HEK293 (cell line): ENCODE results near the gene ACSS1.

Source experiments
- EGR2 ChIP-seq: fragments of 450-650 bp; formaldehyde crosslinking; IDR thresholded peaks from 2 replicates; pipeline ENCODE4 v1.5.1; 2016; ENCODE audit warnings: low read depth, missing biosample characterization, missing genetic modification characterization
- GLIS1 ChIP-seq: fragments of 450-650 bp; formaldehyde crosslinking; IDR thresholded peaks from 2 replicates; pipeline ENCODE4 v1.5.1; 2016; ENCODE audit warnings: missing biosample characterization, missing genetic modification characterization
- GLIS2 ChIP-seq: fragments of 450-650 bp; formaldehyde crosslinking; IDR thresholded peaks from 2 replicates; pipeline ENCODE4 v1.5.1; 2016; ENCODE audit warnings: missing biosample characterization, missing genetic modification characterization
- KLF1 ChIP-seq: fragments of 450-650 bp; formaldehyde crosslinking; IDR thresholded peaks from 2 replicates; pipeline ENCODE4 v1.5.1; 2016; ENCODE audit warnings: missing biosample characterization, missing genetic modification characterization
- REST ChIP-seq: fragments of 450-650 bp; formaldehyde crosslinking; IDR thresholded peaks from 2 replicates; pipeline ENCODE4 v1.5.1; 2016; ENCODE audit warnings: missing biosample characterization, missing genetic modification characterization
- ZBTB1 ChIP-seq: fragments of 450-650 bp; formaldehyde crosslinking; IDR thresholded peaks from 2 replicates; pipeline ENCODE4 v1.5.1; 2016; ENCODE audit warnings: missing biosample characterization, missing genetic modification characterization
- ZBTB17 ChIP-seq: fragments of 450-650 bp; formaldehyde crosslinking; IDR thresholded peaks from 2 replicates; pipeline ENCODE4 v1.5.1; 2016; ENCODE audit warnings: missing biosample characterization, missing genetic modification characterization
- ZBTB48 ChIP-seq: fragments of 450-650 bp; formaldehyde crosslinking; IDR thresholded peaks from 2 replicates; pipeline ENCODE4 v1.5.1; 2016; ENCODE audit warnings: missing biosample characterization, missing genetic modification characterization
- ZBTB6 ChIP-seq: fragments of 450-650 bp; formaldehyde crosslinking; IDR thresholded peaks from 2 replicates; pipeline ENCODE4 v1.5.1; 2017; ENCODE audit warnings: missing biosample characterization, missing genetic modification characterization
- ZBTB8A ChIP-seq: fragments of 450-650 bp; formaldehyde crosslinking; IDR thresholded peaks from 2 replicates; pipeline ENCODE4 v1.5.1; 2016; ENCODE audit warnings: missing biosample characterization, missing genetic modification characterization
- ZFP37 ChIP-seq: fragments of 450-650 bp; formaldehyde crosslinking; IDR thresholded peaks from 2 replicates; pipeline ENCODE4 v1.5.1; 2016; ENCODE audit warnings: missing biosample characterization, missing genetic modification characterization
- ZFP69B ChIP-seq: fragments of 450-650 bp; formaldehyde crosslinking; IDR thresholded peaks from 2 replicates; pipeline ENCODE4 v1.5.1; 2016; ENCODE audit warnings: missing biosample characterization, missing genetic modification characterization
- ZNF2 ChIP-seq: fragments of 450-650 bp; formaldehyde crosslinking; IDR thresholded peaks from 2 replicates; pipeline ENCODE4 v1.5.1; 2016; ENCODE audit warnings: missing biosample characterization, missing genetic modification characterization
- ZNF37A ChIP-seq: fragments of 450-650 bp; IDR thresholded peaks from 2 replicates; pipeline ENCODE4 v1.5.1; 2018; ENCODE audit warnings: missing biosample characterization, missing genetic modification characterization
- ZNF426 ChIP-seq: fragments of 450-650 bp; formaldehyde crosslinking; IDR thresholded peaks from 2 replicates; pipeline ENCODE4 v1.5.1; 2017; ENCODE audit warnings: missing biosample characterization, missing genetic modification characterization, mild to moderate bottlenecking, inconsistent platforms, moderate library complexity
- ZNF501 ChIP-seq: fragments of 450-650 bp; formaldehyde crosslinking; IDR thresholded peaks from 2 replicates; pipeline ENCODE4 v1.5.1; 2016; ENCODE audit warnings: missing biosample characterization, missing genetic modification characterization
- ZNF560 ChIP-seq: fragments of 450-650 bp; formaldehyde crosslinking; IDR thresholded peaks from 2 replicates; pipeline ENCODE4 v1.5.1; 2017; ENCODE audit warnings: missing biosample characterization, missing genetic modification characterization, borderline replicate concordance
- ZNF660 ChIP-seq: fragments of 450-650 bp; IDR thresholded peaks from 2 replicates; pipeline ENCODE4 v1.5.1; 2018; ENCODE audit warnings: missing biosample characterization, mild to moderate bottlenecking, missing genetic modification characterization
- ZNF704 ChIP-seq: fragments of 450-650 bp; formaldehyde crosslinking; IDR thresholded peaks from 2 replicates; pipeline ENCODE4 v1.5.1; 2016; ENCODE audit warnings: missing biosample characterization, missing genetic modification characterization
- ZSCAN30 ChIP-seq: fragments of 450-650 bp; IDR thresholded peaks from 2 replicates; pipeline ENCODE4 v1.5.1; 2018; ENCODE audit warnings: missing biosample characterization, mild to moderate bottlenecking, missing genetic modification characterization, moderate library complexity
- TF ChIP-seq, protein P1 (sequence below): fragments of 450-650 bp; formaldehyde crosslinking; IDR thresholded peaks from 2 replicates; pipeline ENCODE4 v1.5.1; 2016; ENCODE audit warnings: missing biosample characterization, missing genetic modification characterization
- TF ChIP-seq, protein P2 (sequence below): fragments of 450-650 bp; formaldehyde crosslinking; IDR thresholded peaks from 2 replicates; pipeline ENCODE4 v1.5.1; 2016; ENCODE audit warnings: missing biosample characterization, missing genetic modification characterization, low read depth
- TF ChIP-seq, protein P3 (sequence below): fragments of 450-650 bp; IDR thresholded peaks from 2 replicates; pipeline ENCODE4 v1.5.1; 2018; ENCODE audit warnings: missing biosample characterization, mild to moderate bottlenecking, missing genetic modification characterization
- TF ChIP-seq, protein P4 (sequence below): fragments of 450-650 bp; formaldehyde crosslinking; IDR thresholded peaks from 2 replicates; pipeline ENCODE4 v1.5.1; 2016; ENCODE audit warnings: missing biosample characterization, missing genetic modification characterization

Gene ACSS1

DNA sequence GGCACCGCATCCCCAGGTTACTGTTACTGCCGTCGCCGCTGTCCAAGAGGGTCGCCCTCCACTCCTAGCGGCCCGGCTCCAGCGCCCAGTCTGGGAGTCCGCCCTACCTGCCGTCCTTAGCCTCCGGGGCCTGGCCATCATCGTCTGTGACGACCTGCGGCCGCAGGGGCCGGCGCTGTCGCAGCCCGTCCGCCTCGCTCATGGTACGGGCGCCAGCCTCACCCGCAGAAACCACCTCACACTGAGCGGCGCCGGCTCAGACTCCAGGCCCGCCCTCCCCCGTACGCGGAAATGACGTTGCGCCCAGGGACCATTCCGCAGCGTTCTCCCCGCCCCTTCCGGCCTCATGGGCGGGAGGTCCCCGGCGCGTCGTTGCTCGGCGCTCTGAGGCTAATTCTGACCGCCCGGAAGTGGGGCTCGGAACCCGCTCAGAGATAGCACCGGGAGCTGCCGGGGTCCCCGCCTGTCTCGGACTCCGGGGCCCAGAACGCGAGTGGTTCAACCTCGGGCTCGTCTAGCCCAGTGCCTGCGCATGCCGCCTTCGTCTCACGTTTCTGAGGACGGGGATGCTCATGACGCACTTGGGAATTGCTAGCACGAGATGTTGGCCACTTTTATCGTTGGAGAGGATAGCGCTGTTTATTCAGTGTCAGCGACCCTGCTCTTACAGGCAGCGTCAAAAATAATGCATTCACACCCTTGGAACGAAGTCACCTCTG, 65.3 kb downstream of the ACSS1 start, which contains the start of gene APMAP (continued):
- peak; percentile 77; the same call in 1 of the 2 replicates for TF ChIP-seq ZNF2 (tag by site-specific recombination)
- TF ChIP-seq, protein P1, sequence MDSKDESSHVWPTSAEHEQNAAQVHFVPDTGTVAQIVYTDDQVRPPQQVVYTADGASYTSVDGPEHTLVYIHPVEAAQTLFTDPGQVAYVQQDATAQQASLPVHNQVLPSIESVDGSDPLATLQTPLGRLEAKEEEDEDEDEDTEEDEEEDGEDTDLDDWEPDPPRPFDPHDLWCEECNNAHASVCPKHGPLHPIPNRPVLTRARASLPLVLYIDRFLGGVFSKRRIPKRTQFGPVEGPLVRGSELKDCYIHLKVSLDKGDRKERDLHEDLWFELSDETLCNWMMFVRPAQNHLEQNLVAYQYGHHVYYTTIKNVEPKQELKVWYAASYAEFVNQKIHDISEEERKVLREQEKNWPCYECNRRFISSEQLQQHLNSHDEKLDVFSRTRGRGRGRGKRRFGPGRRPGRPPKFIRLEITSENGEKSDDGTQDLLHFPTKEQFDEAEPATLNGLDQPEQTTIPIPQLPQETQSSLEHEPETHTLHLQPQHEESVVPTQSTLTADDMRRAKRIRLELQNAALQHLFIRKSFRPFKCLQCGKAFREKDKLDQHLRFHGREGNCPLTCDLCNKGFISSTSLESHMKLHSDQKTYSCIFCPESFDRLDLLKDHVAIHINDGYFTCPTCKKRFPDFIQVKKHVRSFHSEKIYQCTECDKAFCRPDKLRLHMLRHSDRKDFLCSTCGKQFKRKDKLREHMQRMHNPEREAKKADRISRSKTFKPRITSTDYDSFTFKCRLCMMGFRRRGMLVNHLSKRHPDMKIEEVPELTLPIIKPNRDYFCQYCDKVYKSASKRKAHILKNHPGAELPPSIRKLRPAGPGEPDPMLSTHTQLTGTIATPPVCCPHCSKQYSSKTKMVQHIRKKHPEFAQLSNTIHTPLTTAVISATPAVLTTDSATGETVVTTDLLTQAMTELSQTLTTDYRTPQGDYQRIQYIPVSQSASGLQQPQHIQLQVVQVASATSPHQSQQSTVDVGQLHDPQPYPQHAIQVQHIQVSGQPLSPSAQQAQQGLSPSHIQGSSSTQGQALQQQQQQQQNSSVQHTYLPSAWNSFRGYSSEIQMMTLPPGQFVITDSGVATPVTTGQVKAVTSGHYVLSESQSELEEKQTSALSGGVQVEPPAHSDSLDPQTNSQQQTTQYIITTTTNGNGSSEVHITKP, result peak; percentile 56
- TF ChIP-seq, protein P2, sequence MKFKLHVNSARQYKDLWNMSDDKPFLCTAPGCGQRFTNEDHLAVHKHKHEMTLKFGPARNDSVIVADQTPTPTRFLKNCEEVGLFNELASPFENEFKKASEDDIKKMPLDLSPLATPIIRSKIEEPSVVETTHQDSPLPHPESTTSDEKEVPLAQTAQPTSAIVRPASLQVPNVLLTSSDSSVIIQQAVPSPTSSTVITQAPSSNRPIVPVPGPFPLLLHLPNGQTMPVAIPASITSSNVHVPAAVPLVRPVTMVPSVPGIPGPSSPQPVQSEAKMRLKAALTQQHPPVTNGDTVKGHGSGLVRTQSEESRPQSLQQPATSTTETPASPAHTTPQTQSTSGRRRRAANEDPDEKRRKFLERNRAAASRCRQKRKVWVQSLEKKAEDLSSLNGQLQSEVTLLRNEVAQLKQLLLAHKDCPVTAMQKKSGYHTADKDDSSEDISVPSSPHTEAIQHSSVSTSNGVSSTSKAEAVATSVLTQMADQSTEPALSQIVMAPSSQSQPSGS, result 0 out of 2 replicates have a peak, but pooled peaks have one; percentile 2
- TF ChIP-seq ZBTB8A (tag by site-specific recombination), result peak; percentile 64
- TF ChIP-seq, protein P3, sequence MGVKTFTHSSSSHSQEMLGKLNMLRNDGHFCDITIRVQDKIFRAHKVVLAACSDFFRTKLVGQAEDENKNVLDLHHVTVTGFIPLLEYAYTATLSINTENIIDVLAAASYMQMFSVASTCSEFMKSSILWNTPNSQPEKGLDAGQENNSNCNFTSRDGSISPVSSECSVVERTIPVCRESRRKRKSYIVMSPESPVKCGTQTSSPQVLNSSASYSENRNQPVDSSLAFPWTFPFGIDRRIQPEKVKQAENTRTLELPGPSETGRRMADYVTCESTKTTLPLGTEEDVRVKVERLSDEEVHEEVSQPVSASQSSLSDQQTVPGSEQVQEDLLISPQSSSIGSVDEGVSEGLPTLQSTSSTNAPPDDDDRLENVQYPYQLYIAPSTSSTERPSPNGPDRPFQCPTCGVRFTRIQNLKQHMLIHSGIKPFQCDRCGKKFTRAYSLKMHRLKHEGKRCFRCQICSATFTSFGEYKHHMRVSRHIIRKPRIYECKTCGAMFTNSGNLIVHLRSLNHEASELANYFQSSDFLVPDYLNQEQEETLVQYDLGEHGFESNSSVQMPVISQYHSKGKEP (tag by site-specific recombination), result no peak
- peak; percentile 35; the same call in 1 of the 2 replicates for TF ChIP-seq KLF1 (tag by site-specific recombination)
- TF ChIP-seq ZFP37 (tag by site-specific recombination), result 0 out of 2 replicates have a peak, but pooled peaks have one; percentile 31
- TF ChIP-seq ZBTB6 (tag by site-specific recombination), result peak; percentile 71
- 0 out of 2 replicates have a peak, but pooled peaks have one; percentile 13 for TF ChIP-seq EGR2
- TF ChIP-seq GLIS2 (tag by site-specific recombination), result peak; percentile 84
- no peak for TF ChIP-seq ZNF37A (tag by site-specific recombination)
- TF ChIP-seq ZBTB1 (tag by site-specific recombination), result no peak
- peak; percentile 94 for TF ChIP-seq ZBTB17 (tag by site-specific recombination)
- peak; percentile 66 for TF ChIP-seq ZSCAN30
- no peak for TF ChIP-seq ZNF426 (tag by site-specific recombination)
- TF ChIP-seq REST (tag by site-specific recombination), result peak; percentile 85
- TF ChIP-seq ZNF660 (tag by site-specific recombination), result 0 out of 2 replicates have a peak, but pooled peaks have one; percentile 33
- TF ChIP-seq ZBTB48 (tag by site-specific recombination), result peak; percentile 88
- no peak for TF ChIP-seq ZNF704 (tag by site-specific recombination)
- TF ChIP-seq, protein P4, sequence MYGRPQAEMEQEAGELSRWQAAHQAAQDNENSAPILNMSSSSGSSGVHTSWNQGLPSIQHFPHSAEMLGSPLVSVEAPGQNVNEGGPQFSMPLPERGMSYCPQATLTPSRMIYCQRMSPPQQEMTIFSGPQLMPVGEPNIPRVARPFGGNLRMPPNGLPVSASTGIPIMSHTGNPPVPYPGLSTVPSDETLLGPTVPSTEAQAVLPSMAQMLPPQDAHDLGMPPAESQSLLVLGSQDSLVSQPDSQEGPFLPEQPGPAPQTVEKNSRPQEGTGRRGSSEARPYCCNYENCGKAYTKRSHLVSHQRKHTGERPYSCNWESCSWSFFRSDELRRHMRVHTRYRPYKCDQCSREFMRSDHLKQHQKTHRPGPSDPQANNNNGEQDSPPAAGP (tag by site-specific recombination), result peak; percentile 72
- peak; percentile 93 for TF ChIP-seq GLIS1 (tag by site-specific recombination)
- TF ChIP-seq ZFP69B (tag by site-specific recombination), result 0 out of 2 replicates have a peak, but pooled peaks have one; percentile 7
- TF ChIP-seq ZNF501 (tag by site-specific recombination), result peak; percentile 10
- no peak; the same call in 1 of the 2 replicates for TF ChIP-seq ZNF560 (tag by site-specific recombination)
